ENCODE results near the gene TTC31.
"Not testable (repeated sequence)": the region's sequence is repeated elsewhere in the genome, so short reads cannot be mapped to it uniquely, and the experiment has no call there.

The TTC31 gene

GRCh38 chr2:74457129-74457548, 25.7 kb upstream of the TTC31 start:
- no peak for DNase-seq (ENCODE audit: insufficient read length, low spot score)
- FAIRE-seq, result no peak

GRCh38 chr2:74457549-74458131, 25.2 kb upstream of the TTC31 start:
- FAIRE-seq (no peak), DNase-seq (ENCODE audit: insufficient read length, low spot score) (peak; percentile 59)

- peak; percentile 100 for DNase-seq (ENCODE audit: insufficient read length, low spot score)
- FAIRE-seq, result peak; percentile 97
Observed at GRCh38 chr2:74458132-74458937, 24.5 kb upstream of the TTC31 start, which contains the start of gene WBP1. Gene WBP1, plus strand, starts transcription at chr2:74458438. Its CDS starts 165 bp downstream, at chr2:74458603.

GRCh38 chr2:74458938-74459363, 23.9 kb upstream of the TTC31 start:
- no peak for FAIRE-seq
- DNase-seq (ENCODE audit: insufficient read length, low spot score), result no peak

GRCh38 chr2:74459503-74460118, 23.3 kb upstream of the TTC31 start:
- not testable (repeated sequence) for FAIRE-seq; DNase-seq (ENCODE audit: insufficient read length, low spot score)

GRCh38 chr2:74460187-74460586, 22.7 kb upstream of the TTC31 start:
- not testable (repeated sequence) for FAIRE-seq; DNase-seq (ENCODE audit: insufficient read length, low spot score)

- no peak for DNase-seq (ENCODE audit: insufficient read length, low spot score)
- no peak for FAIRE-seq
Observed at GRCh38 chr2:74461187-74462053, 21.5 kb upstream of the TTC31 start.

GRCh38 chr2:74462054-74462785, 20.7 kb upstream of the TTC31 start:
- DNase-seq (ENCODE audit: insufficient read length, low spot score), result no peak
- FAIRE-seq, result no peak

GRCh38 chr2:74462786-74463105, 20.1 kb upstream of the TTC31 start:
- DNase-seq (ENCODE audit: insufficient read length, low spot score) (no peak), FAIRE-seq (no peak)

GRCh38 chr2:74464406-74464805, 18.5 kb upstream of the TTC31 start:
- no peak for FAIRE-seq
- no peak for DNase-seq (ENCODE audit: insufficient read length, low spot score)

GRCh38 chr2:74470742-74471141, 12.1 kb upstream of the TTC31 start:
- DNase-seq (ENCODE audit: insufficient read length, low spot score), result not testable (repeated sequence)

GRCh38 chr2:74471332-74472065, 11.4 kb upstream of the TTC31 start:
- DNase-seq (ENCODE audit: insufficient read length, low spot score) (no peak), FAIRE-seq (no peak)

More at GRCh38 chr2:74470742-74471141, 12.1 kb upstream of the TTC31 start:
- FAIRE-seq, result not testable (repeated sequence)

GRCh38 chr2:74472086-74472944, 10.6 kb upstream of the TTC31 start, which contains the start of gene MRPL53:
Gene MRPL53, minus strand, starts transcription at chr2:74472680. Its CDS starts 20 bp downstream, at chr2:74472660.
- DNase-seq (ENCODE audit: insufficient read length, low spot score), result peak; percentile 82
- FAIRE-seq, result peak; percentile 90

- no peak for DNase-seq (ENCODE audit: insufficient read length, low spot score)
- no peak for FAIRE-seq
Observed at GRCh38 chr2:74472945-74473258, 10.0 kb upstream of the TTC31 start.

- no peak for FAIRE-seq
- no peak for DNase-seq (ENCODE audit: insufficient read length, low spot score)
Observed at GRCh38 chr2:74474481-74474880, 8.4 kb upstream of the TTC31 start.

- DNase-seq (ENCODE audit: insufficient read length, low spot score) (no peak), FAIRE-seq (no peak)
Observed at GRCh38 chr2:74474899-74475298, 8.0 kb upstream of the TTC31 start.

GRCh38 chr2:74481431-74481830, 1.4 kb upstream of the TTC31 start:
- FAIRE-seq, result no peak
- no peak for DNase-seq (ENCODE audit: insufficient read length, low spot score)

- DNase-seq (ENCODE audit: insufficient read length, low spot score), result peak; percentile 50
- no peak for FAIRE-seq
Observed at GRCh38 chr2:74481961-74482800, 700 bp upstream of the TTC31 start.

Measured in HTR-8/SVneo (cell line).